DND-41 (cell line): ENCODE data around the gene TSC2.

Experiments
- EZH2 ChIP-seq: IDR thresholded peaks from 3 replicates; pipeline ENCODE4 v1.6.1; 2012; ENCODE audit warnings: borderline replicate concordance, low read depth, mild to moderate bottlenecking, moderate library complexity, low read length, inconsistent platforms; ENCODE audit not compliant: severe bottlenecking
- TF ChIP-seq, protein P1 (sequence below): IDR thresholded peaks from 2 replicates; pipeline ENCODE4 v1.5.1; 2012; ENCODE audit warnings: borderline replicate concordance, low read length, moderate library complexity, mild to moderate bottlenecking; ENCODE audit not compliant: poor library complexity, severe bottlenecking; ENCODE audit errors: extremely low read depth

DNA sequence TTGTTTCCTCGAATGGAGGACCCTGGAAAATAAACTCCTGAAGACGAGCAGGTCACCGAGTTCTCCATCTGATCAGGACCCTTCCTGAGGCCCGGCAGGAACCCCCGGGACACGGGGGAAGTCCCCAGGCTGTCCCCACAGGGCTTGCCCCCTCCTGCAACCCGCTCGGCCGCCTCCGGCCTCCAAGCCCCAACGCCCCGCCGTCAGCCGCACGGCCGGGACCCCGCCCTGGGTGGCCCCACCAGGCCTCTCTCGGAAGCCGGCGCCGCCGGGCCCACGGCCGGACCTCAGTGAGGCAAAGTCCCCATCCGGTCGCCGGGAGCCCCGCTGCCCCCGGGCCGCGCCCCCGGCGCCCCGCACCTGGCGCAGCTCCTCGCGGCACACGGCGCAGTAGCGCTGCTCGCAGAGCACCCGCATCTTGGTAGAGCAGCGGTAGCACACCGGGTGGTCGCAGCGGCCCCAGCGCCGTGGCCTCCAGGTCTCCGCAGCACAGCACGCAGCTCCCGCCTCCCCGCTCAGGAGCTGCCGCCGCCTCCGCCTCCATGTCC, 38.5 kb upstream of the TSC2 start:
- TF ChIP-seq, protein P1, sequence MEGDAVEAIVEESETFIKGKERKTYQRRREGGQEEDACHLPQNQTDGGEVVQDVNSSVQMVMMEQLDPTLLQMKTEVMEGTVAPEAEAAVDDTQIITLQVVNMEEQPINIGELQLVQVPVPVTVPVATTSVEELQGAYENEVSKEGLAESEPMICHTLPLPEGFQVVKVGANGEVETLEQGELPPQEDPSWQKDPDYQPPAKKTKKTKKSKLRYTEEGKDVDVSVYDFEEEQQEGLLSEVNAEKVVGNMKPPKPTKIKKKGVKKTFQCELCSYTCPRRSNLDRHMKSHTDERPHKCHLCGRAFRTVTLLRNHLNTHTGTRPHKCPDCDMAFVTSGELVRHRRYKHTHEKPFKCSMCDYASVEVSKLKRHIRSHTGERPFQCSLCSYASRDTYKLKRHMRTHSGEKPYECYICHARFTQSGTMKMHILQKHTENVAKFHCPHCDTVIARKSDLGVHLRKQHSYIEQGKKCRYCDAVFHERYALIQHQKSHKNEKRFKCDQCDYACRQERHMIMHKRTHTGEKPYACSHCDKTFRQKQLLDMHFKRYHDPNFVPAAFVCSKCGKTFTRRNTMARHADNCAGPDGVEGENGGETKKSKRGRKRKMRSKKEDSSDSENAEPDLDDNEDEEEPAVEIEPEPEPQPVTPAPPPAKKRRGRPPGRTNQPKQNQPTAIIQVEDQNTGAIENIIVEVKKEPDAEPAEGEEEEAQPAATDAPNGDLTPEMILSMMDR, result no peak
- TF ChIP-seq EZH2, result no peak
